Right lobe of liver (tissue), 6 donors: ENCODE results near the gene COL1A1. TPM values are rescaled to one million over a fixed set of nuclear protein-coding genes. Genes with fewer than 3 reads are reported as not detected.
A peak's percentile ranks its signal among the peaks of the same experiment; 100 is the strongest.

Experiments
- ATAC-seq, 4 donors: fragments of 200-7000 bp; cut with Tn5 transposase; one replicate each; pipeline ENCODE4 v1.9.1; 2020; ENCODE audit warnings: mild to moderate bottlenecking in 4 of 4, moderate library complexity in 4 of 4
- DNase-seq, 3 donors: peaks; one replicate each; pipeline ENCODE4 v3.0.0-alpha.2; 2020
- H3K27ac ChIP-seq, 3 donors: fragments of 200-600 bp; one replicate each; pipeline ENCODE4 v1.8.0; 2022
- H3K27me3 ChIP-seq, 2 donors: fragments of 200-600 bp; one replicate each; pipeline ENCODE4 v1.8.0; 2022
- H3K36me3 ChIP-seq, 4 donors: fragments of 200-600 bp; sonication (generic) in 1 of 4; one replicate each; pipeline versions ENCODE4 v1.5.1 to v1.8.0; 2017 to 2022; ENCODE audit warnings: control low read depth in 1 of 4
- H3K4me1 ChIP-seq, 4 donors: fragments of 200-600 bp; sonication (generic) in 1 of 4; one replicate each; pipeline versions ENCODE4 v1.5.1 to v1.8.0; 2017 to 2022; ENCODE audit warnings: control low read depth in 1 of 4
- H3K4me3 ChIP-seq, 3 donors: fragments of 200-600 bp; one replicate each; pipeline ENCODE4 v1.8.0; 2022
- H3K9me3 ChIP-seq, 4 donors: fragments of 200-600 bp; sonication (generic) in 1 of 4; one replicate each; pipeline versions ENCODE4 v1.5.1 to v1.8.0; 2017 to 2022; ENCODE audit warnings: control low read depth in 1 of 4
- CTCF ChIP-seq, 4 donors: fragments of 200-600 bp in 3 of 4; fragments of 450-650 bp in 1 of 4; IDR thresholded peaks; one replicate each; pipeline versions ENCODE4 v1.5.1 to v1.8.0; 2016 to 2022; ENCODE audit warnings: antibody characterized with exemption in 4 of 4, mild to moderate bottlenecking in 2 of 4
- POLR2A ChIP-seq: fragments of 450-650 bp; IDR thresholded peaks from one replicate; pipeline ENCODE4 v1.6.1; 2017; ENCODE audit warnings: antibody characterized with exemption, mild to moderate bottlenecking
- WGBS: methylation state at CpG from one replicate; pipeline ENCODE4 v1.1.6; 2018; ENCODE audit warnings: low coverage, low lambda C conversion rate; ENCODE audit not compliant: insufficient coverage; ENCODE audit errors: missing lambda C conversion rate; 5-methylcytosine and 5-hydroxymethylcytosine counted together
- intact Hi-C, 2 donors: fragments of 100-400 bp; cut with DNase I; formaldehyde crosslinking; loops; one replicate each; pipeline versions ENCODE4 v1.11.2 to v1.14.1; 2022
- total RNA-seq, 6 experiments: library from RNA; depleted of rRNA in 2 of 6; stranded (reverse); fragments of >200 nt in 2 of 6; fragmentation: NEBNext Ultra II Directional in 3 of 6; extraction: Animal tissue kit (Norgen Biotek cat#: 25700) in 3 of 6; gene quantifications; one replicate each; pipeline versions ENCODE4 v1.1.0 to v1.2.4, GENCODE V29; 2016 to 2023
- donor health status: DM: no; HTN: yes; CAD: no.
- donor health status: DM: no; HTN: no; CAD: no.
- donor health status: DM: no; HTN: no; CAD: no.
- donor health status: DM: no; HTN: yes; CAD: no.
- donor health status: DM: no; HTN: yes; CAD: no.

The COL1A1 gene
- total RNA-seq, 6 experiments from 2014 or later: 9.3 to 109 (median 34.7) TPM

GRCh38 chr17:50218071-50218759, 16.8 kb upstream of the COL1A1 start:
- DNase-seq (no peak), ATAC-seq (peak; percentile 53 to 70 (median 66))
- no peaks in the 10 kb centered on the region for H3K36me3 ChIP-seq
- H3K27ac ChIP-seq: peak overlapping the region; percentile 43 to 62 (median 53)
- intact Hi-C loops: no loop called here
- H3K27me3 ChIP-seq: no peaks in the 10 kb centered on the region
- H3K4me3 ChIP-seq: no peak overlapping the region
- no peaks in the 10 kb centered on the region for H3K9me3 ChIP-seq
- 15% methylated on average over 3 of the region's 3 CpGs for WGBS
- no peak for TF ChIP-seq CTCF (IDR thresholded peaks at IDR 0.05)
- no peak for TF ChIP-seq POLR2A
- peaks cover 0 to 58% (median 17%) of the 10 kb centered on the region in 4 donors for H3K4me1 ChIP-seq

- intact Hi-C loops: no loop called here
- Histone ChIP-seq H3K9me3 (no peaks in the 10 kb centered on the region), H3K4me1 (peaks cover 0 to 58% (median 17%) of the 10 kb centered on the region in 4 donors), H3K27me3 (no peaks in the 10 kb centered on the region), H3K4me3 (no peak overlapping the region), H3K36me3 (no peaks in the 10 kb centered on the region), H3K27ac (peak overlapping the region; percentile 14 to 53 (median 32))
- ATAC-seq (no peak), DNase-seq (no peak)
- 50% methylated on average over 3 of the region's 3 CpGs for WGBS
- TF ChIP-seq CTCF (IDR thresholded peaks at IDR 0.05) (no peak), POLR2A (no peak)
Observed at GRCh38 chr17:50217591-50217990, 16.2 kb upstream of the COL1A1 start.

- 65% methylated on average over 8 of the region's 8 CpGs for WGBS
Observed at GRCh38 chr17:50214976-50215760, 13.7 kb upstream of the COL1A1 start.

More at GRCh38 chr17:50214976-50215760, 13.7 kb upstream of the COL1A1 start:
- intact Hi-C loops: no loop called here
- H3K4me3 ChIP-seq: no peak overlapping the region
- H3K4me1 ChIP-seq: peaks cover 0 to 36% (median 11%) of the 10 kb centered on the region in 4 donors
- no peaks in the 10 kb centered on the region for H3K36me3 ChIP-seq
- DNase-seq (no peak), ATAC-seq (no peak)
- no peaks in the 10 kb centered on the region for H3K27me3 ChIP-seq
- no peak for TF ChIP-seq POLR2A
- no peak for TF ChIP-seq CTCF (IDR thresholded peaks at IDR 0.05)
- no peak overlapping the region for H3K27ac ChIP-seq
- H3K9me3 ChIP-seq: no peaks in the 10 kb centered on the region
